ENCODE results near the gene AMY2B.
"Not testable (repeated sequence)": the region's sequence is repeated elsewhere in the genome, so short reads cannot be mapped to it uniquely, and the experiment has no call there.

The AMY2B gene

GRCh38 chr1:103616994-103617477 lies 45.6 kb downstream of the AMY2B start, which contains the start of gene AMY2A:
Gene AMY2A (plus strand): TSS chr1:103617427. CDS start chr1:103617441, 14 bp downstream.
- in situ Hi-C loops (cut with HindIII; ENCODE audit: low sequenced_read_pairs), result not testable (repeated sequence)

- in situ Hi-C loops (cut with HindIII; ENCODE audit: low sequenced_read_pairs), result not testable (repeated sequence)
Measured at GRCh38 chr1:103627436-103627835, 56.0 kb downstream of the AMY2B start.

Data from endothelial cell of hepatic sinusoid (primary cell).